NCI-H524 treated with DMSO at 0.1 percent for 48 hours (cell line): ENCODE data around the gene TMEM170B.

ENCODE experiments used
- DNase-seq: peaks from one replicate; lab custom pipeline; 2025; lab: John Stamatoyannopoulos, UW

The TMEM170B gene

GRCh38 chr6:11586117-11586516, 48.6 kb downstream of the TMEM170B start:
- DNase-seq = no peak

GRCh38 chr6:11586536-11586935, 49.0 kb downstream of the TMEM170B start:
- no peak for DNase-seq

- no peak for DNase-seq
These were observed 51.7 kb downstream of the TMEM170B start for GRCh38 chr6:11589261-11589660.

GRCh38 chr6:11592294-11592906, 54.9 kb downstream of the TMEM170B start:
- DNase-seq = no peak

GRCh38 chr6:11593096-11593495, 55.5 kb downstream of the TMEM170B start:
- no peak for DNase-seq

GRCh38 chr6:11595903-11596302, 58.4 kb downstream of the TMEM170B start:
- DNase-seq = no peak

- DNase-seq = no peak
These were observed 59.2 kb downstream of the TMEM170B start for GRCh38 chr6:11596640-11597237.

- DNase-seq = no peak
These were observed 61.1 kb downstream of the TMEM170B start for GRCh38 chr6:11598687-11599086.

- no peak for DNase-seq
These were observed 62.7 kb downstream of the TMEM170B start for GRCh38 chr6:11600251-11600650.

- DNase-seq = no peak
These were observed 64.4 kb downstream of the TMEM170B start for GRCh38 chr6:11601776-11602605.

- DNase-seq = no peak
These were observed 66.7 kb downstream of the TMEM170B start for GRCh38 chr6:11604215-11604614.

- no peak for DNase-seq
These were observed 67.4 kb downstream of the TMEM170B start for GRCh38 chr6:11604836-11605506.

- no peak for DNase-seq
These were observed 68.0 kb downstream of the TMEM170B start for GRCh38 chr6:11605507-11605905.

GRCh38 chr6:11606332-11606731, 68.8 kb downstream of the TMEM170B start:
- no peak for DNase-seq

- no peak for DNase-seq
These were observed 69.8 kb downstream of the TMEM170B start for GRCh38 chr6:11607383-11607782.

GRCh38 chr6:11608600-11609323, 71.2 kb downstream of the TMEM170B start:
- no peak for DNase-seq

GRCh38 chr6:11609324-11610071, 71.9 kb downstream of the TMEM170B start:
- DNase-seq = no peak

- DNase-seq = no peak
These were observed 75.8 kb downstream of the TMEM170B start for GRCh38 chr6:11613336-11613735.

GRCh38 chr6:11613858-11614257, 76.3 kb downstream of the TMEM170B start:
- DNase-seq = no peak

GRCh38 chr6:11614534-11615213, 77.1 kb downstream of the TMEM170B start:
- DNase-seq = no peak

- DNase-seq = no peak
These were observed 77.7 kb downstream of the TMEM170B start for GRCh38 chr6:11615214-11615602.
